Central memory CD8-positive, alpha-beta T cell (primary cell): ENCODE measurements around the gene PADI2.
A peak's percentile ranks its signal among the peaks of the same experiment; 100 is the strongest.

ENCODE experiments used
- ATAC-seq: fragments of 150-1000 bp; cut with Tn5 transposase; replicated peaks from 2 replicates; pipeline ENCODE4 v1.10.0; 2022; ENCODE audit warnings: mild to moderate bottlenecking, moderate FRiP score, moderate number of reproducible peaks; ENCODE audit not compliant: poor library complexity, severe bottlenecking; ENCODE audit errors: extremely low read depth
- DNase-seq, 2 donors: peaks; one replicate each; pipeline ENCODE4 v3.0.0; 2021; ENCODE audit warnings: low spot score in 2 of 2
- H3K27ac Mint-ChIP-seq: one replicate; pipeline ENCODE4 v1.8.0; 2022; ENCODE audit warnings: low read depth, mild to moderate bottlenecking, moderate library complexity, mixed read lengths
- H3K27me3 Mint-ChIP-seq: one replicate; pipeline ENCODE4 v1.8.0; 2022; ENCODE audit warnings: mixed read lengths
- H3K36me3 Mint-ChIP-seq: one replicate; pipeline ENCODE4 v1.8.0; 2022; ENCODE audit warnings: mild to moderate bottlenecking, moderate library complexity, mixed read lengths; ENCODE audit not compliant: insufficient read depth
- H3K4me1 Mint-ChIP-seq: one replicate; pipeline ENCODE4 v1.8.0; 2022; ENCODE audit warnings: mixed read lengths
- H3K4me3 Mint-ChIP-seq: one replicate; pipeline ENCODE4 v1.8.0; 2022; ENCODE audit warnings: mild to moderate bottlenecking, moderate library complexity, mixed read lengths
- H3K9me3 Mint-ChIP-seq: one replicate; pipeline ENCODE4 v1.8.0; 2022; ENCODE audit warnings: mixed read lengths

The PADI2 gene

DNA sequence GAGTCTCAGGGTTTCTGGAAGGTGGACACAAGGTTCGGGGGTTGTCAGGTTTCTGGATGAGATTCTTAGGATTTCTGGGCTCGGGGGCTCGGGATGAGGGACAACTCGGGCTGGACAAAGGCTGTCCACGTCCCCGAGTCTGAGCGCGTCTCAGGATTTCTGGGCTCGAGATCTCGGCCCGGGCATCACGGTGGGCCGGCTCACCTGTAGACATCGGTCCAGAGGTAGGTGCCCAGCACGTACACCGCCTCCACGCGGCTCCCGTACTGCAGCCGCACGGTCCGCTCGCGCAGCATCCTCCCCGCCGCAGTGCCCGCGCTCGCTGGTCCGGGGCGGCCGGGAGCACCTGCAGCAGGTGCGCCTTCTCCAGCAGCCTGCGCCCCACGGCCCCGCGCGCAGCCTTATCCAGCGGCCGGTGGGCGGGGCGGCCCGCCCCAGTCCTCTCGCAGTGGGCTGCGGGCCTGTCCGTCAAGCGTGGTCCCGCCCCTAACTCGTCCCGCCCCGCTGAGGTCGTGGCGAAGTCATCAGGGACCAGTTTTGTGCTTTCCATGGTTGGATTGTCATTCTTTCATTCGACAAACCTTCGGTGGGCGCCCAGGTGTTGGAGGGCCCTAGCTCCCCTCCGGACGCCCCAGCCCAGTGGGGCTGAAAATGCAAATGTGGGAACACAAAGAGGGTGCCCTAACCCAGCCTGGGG is at the start of gene PADI2:
PADI2 (minus strand) TSS at position 376 of the 697 bp plus-strand sequence; CDS start at position 296, 80 bp downstream.
- Mint-ChIP-seq H3K4me1 (peaks cover 10% of the 10 kb centered on the region), H3K27me3 (peaks cover 92% of the 10 kb centered on the region)
- no peak for ATAC-seq

DNA sequence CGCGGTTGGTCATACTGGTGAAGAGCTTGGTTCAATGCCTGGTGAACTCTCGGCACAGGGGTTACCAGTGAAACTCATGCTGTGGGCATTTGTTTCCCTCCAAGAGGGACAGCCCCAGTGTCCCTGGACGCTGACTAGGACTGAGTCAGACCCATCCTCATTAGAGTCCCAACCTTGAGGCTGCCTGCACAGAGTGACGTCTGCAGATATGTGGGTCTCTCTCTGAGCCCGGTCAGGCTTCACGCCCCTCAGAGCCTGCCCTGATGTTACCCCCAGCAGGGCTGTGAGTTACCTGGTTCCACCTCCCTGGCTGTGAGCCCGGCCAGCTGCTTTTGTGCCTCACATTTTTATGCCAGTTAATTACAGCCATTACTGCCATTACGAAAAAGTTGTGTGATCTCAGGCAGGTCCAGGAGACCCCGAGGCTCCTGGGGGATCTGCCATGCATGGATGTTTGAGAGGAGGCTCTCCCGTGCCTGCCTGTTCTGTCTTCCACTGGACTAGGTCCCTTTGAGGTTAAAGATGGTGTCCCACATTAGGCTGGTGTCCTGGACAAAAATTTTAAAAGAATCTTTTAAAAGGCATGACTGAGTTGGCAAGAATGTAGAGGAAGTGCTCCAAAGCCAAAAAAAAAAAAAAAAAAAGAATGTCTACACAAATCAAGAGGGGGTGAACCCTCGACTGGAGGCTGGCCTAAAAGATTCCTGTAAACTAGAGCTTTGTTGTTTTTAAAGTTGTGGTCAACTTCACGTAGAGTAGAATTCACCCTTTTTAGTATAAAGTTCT is 49.0 kb upstream of the PADI2 start:
- H3K9me3 Mint-ChIP-seq = no peaks in the 10 kb centered on the region
- ATAC-seq = no peak
- H3K4me3 Mint-ChIP-seq = no peak overlapping the region
- H3K27me3 Mint-ChIP-seq = peaks cover 46% of the 10 kb centered on the region
- DNase-seq = no peak
- no peak overlapping the region for H3K27ac Mint-ChIP-seq
- no peaks in the 10 kb centered on the region for H3K4me1 Mint-ChIP-seq
- H3K36me3 Mint-ChIP-seq = no peaks in the 10 kb centered on the region

More for the DNA sequence above, at the start of gene PADI2:
- Mint-ChIP-seq H3K27ac (no peak within 1 kb of the TSS), H3K4me3 (peak within 1 kb of the TSS; percentile 44), H3K36me3 (peaks cover 4% of the 10 kb centered on the region), H3K9me3 (no peaks in the 10 kb centered on the region)
- DNase-seq = no peak

DNA sequence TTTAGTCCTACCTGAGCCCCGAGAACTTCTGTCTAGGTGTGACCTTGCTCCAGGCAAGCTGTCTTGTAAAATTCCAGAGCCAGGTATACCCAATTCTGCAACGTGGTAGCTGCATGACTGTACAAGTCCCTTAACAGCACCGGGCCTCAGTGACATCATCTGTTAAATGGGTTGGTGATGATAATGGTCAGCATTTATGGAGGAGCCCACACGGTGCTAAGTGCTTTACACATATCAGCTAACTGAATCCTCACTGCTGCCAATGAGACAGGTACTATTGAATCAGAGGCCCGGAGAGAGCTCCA is 48.5 kb upstream of the PADI2 start:
- DNase-seq (no peak), ATAC-seq (no peak)
- no peak overlapping the region for H3K27ac Mint-ChIP-seq
- peaks cover 43% of the 10 kb centered on the region for H3K27me3 Mint-ChIP-seq
- H3K4me3 Mint-ChIP-seq = no peak overlapping the region
- H3K36me3 Mint-ChIP-seq = no peaks in the 10 kb centered on the region
- no peaks in the 10 kb centered on the region for H3K9me3 Mint-ChIP-seq
- no peaks in the 10 kb centered on the region for H3K4me1 Mint-ChIP-seq

DNA sequence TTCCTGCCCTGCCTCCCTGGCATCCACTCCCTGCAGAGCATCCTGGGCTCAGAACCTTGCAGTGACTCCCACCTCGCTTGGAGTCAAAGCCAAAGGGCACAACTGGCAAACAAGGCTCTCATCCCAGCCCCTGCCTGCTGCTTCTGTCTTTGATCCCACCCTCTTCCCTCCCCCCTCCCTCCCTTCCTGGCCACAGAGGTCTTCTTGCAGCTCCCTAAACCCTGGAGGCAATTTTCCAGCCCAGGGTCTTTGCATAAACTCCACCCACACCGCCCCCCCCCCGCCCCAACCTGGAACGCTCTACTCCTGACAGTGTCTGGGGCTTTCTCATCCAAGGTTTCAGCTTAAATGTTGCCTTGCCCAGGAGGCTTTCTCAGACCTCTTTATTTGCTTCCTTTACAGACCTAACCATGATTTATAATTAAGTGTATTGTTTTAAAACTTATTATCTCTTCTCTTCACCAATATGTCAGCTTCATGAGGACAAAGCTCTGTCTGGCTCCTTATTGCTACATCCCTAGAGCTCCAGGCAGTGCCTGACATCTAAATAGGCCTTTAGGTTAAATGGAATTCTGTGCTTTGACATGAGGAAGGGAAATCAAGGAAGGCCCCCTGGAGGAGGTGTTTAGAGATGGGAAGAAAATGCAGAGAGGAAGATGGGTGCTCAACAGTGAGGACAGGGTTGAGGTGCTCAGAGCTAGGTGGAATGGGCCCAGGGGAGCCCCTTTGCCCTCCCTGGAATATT is 48.0 kb upstream of the PADI2 start:
- peaks cover 39% of the 10 kb centered on the region for H3K27me3 Mint-ChIP-seq
- H3K9me3 Mint-ChIP-seq = no peaks in the 10 kb centered on the region
- no peak for DNase-seq
- no peak overlapping the region for H3K4me3 Mint-ChIP-seq
- no peaks in the 10 kb centered on the region for H3K4me1 Mint-ChIP-seq
- no peaks in the 10 kb centered on the region for H3K36me3 Mint-ChIP-seq
- no peak overlapping the region for H3K27ac Mint-ChIP-seq
- ATAC-seq = no peak

DNA sequence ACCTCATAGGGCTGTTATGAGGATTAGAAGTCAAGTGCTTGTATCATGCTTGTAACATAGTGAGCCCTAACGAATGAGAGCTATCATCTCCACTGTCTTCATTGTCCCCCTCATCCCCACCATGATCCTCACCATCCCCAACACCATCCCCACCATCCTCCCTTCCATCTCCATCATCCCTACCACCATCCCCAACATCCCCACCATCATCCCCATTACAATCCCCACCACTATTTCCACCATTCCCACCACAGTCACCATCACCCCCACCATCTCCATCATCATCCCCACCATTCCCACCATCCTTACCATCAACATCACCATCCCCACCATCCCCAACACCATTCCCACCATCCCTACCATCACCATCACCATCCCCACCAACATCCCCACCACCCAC is 46.6 kb upstream of the PADI2 start:
- DNase-seq (no peak), ATAC-seq (no peak)
- no peaks in the 10 kb centered on the region for H3K4me1 Mint-ChIP-seq
- H3K27ac Mint-ChIP-seq = no peak overlapping the region
- no peaks in the 10 kb centered on the region for H3K9me3 Mint-ChIP-seq
- H3K4me3 Mint-ChIP-seq = no peak overlapping the region
- H3K36me3 Mint-ChIP-seq = no peaks in the 10 kb centered on the region
- peaks cover 32% of the 10 kb centered on the region for H3K27me3 Mint-ChIP-seq

DNA sequence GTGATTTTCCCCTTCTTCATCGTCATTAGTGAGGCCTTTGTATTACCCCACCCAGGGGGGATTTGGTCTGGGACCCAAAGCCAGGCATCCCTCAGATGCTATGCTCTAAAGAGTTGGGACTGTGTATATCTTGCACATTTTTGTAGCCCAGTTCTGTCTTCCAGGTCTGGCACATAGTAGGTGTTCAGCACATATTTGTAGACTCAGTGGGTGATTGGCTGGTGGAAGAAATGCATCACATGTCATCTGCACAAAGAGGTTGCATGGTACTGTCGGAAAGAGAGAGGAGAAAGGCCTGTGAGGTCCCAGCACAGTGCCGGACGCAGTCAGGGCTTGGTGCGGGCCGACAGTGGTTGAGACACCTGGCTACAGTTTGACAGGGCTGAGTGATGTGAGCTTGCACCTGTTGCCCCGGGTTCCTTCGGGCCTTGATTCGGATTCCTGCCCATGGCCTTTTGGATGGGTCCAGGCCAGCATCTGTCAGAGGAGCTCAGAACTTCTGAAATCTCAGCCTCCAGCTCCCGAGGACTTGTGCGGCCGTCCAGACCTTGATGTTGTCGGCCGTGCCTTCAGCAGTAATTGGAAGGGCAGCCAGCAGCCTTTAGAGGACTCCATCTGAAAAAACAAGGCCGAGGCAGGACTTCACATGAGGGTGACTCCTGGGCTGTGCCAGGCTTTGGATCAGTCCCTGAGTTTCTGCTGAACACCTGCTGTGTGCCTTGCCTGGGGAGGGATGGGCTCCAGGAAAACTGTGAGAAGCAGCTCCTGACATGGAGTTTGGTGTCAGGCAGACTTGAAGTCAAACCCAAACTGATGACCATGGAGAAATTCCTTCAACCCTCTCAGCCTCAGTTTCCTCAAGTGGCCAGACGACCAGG is 44.8 kb upstream of the PADI2 start:
- H3K4me1 Mint-ChIP-seq = no peaks in the 10 kb centered on the region
- H3K27me3 Mint-ChIP-seq = peaks cover 37% of the 10 kb centered on the region
- DNase-seq (no peak), ATAC-seq (no peak)
- H3K36me3 Mint-ChIP-seq = no peaks in the 10 kb centered on the region
- H3K9me3 Mint-ChIP-seq = no peaks in the 10 kb centered on the region
- no peak overlapping the region for H3K4me3 Mint-ChIP-seq
- no peak overlapping the region for H3K27ac Mint-ChIP-seq

DNA sequence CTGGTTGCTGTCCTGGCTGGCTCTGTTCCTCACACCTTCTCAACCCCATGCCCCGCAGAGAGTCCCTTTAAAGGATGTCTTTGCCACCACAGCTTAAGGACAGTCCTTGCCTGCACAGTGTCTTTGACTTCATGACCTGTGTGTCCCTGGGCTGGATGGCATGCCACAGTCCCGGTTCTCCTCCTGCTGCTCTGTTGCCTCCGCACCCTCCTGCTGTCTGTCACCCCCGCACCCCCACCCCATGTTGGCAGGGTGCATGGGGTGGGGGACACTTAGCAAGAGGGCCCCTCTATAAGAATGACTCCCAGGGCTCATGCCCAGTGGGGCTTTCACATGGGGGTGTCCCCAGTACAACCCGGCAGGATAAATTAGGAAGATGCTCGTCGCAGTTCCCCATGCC is 44.1 kb upstream of the PADI2 start:
- Mint-ChIP-seq H3K4me1 (no peaks in the 10 kb centered on the region), H3K4me3 (no peak overlapping the region), H3K27ac (no peak overlapping the region), H3K36me3 (no peaks in the 10 kb centered on the region), H3K9me3 (no peaks in the 10 kb centered on the region), H3K27me3 (peaks cover 43% of the 10 kb centered on the region)
- ATAC-seq (no peak), DNase-seq (no peak)

DNA sequence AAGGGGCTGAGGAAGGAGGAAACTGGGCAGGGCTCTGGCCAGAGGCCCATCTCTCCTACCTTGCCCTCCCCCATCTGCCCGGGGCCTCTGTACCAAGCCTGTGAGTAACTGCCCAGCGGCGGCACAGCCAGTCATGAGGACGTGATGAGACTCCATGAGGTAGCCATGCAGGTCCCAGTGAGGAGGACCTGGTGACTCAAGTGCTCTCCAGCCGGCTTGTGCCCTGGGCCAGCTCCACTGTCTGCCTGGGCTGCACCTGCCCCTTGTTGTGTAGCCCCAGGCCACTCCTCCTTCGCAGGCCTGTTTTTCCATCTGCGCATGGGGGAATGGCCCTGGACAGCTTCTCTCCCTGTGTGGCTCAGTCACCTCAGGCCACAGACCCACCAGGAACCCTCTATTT is 43.7 kb upstream of the PADI2 start:
- H3K27me3 Mint-ChIP-seq = peaks cover 43% of the 10 kb centered on the region
- DNase-seq = no peak
- H3K4me1 Mint-ChIP-seq = no peaks in the 10 kb centered on the region
- no peak overlapping the region for H3K27ac Mint-ChIP-seq
- no peak overlapping the region for H3K4me3 Mint-ChIP-seq
- H3K9me3 Mint-ChIP-seq = no peaks in the 10 kb centered on the region
- H3K36me3 Mint-ChIP-seq = no peaks in the 10 kb centered on the region
- no peak for ATAC-seq

DNA sequence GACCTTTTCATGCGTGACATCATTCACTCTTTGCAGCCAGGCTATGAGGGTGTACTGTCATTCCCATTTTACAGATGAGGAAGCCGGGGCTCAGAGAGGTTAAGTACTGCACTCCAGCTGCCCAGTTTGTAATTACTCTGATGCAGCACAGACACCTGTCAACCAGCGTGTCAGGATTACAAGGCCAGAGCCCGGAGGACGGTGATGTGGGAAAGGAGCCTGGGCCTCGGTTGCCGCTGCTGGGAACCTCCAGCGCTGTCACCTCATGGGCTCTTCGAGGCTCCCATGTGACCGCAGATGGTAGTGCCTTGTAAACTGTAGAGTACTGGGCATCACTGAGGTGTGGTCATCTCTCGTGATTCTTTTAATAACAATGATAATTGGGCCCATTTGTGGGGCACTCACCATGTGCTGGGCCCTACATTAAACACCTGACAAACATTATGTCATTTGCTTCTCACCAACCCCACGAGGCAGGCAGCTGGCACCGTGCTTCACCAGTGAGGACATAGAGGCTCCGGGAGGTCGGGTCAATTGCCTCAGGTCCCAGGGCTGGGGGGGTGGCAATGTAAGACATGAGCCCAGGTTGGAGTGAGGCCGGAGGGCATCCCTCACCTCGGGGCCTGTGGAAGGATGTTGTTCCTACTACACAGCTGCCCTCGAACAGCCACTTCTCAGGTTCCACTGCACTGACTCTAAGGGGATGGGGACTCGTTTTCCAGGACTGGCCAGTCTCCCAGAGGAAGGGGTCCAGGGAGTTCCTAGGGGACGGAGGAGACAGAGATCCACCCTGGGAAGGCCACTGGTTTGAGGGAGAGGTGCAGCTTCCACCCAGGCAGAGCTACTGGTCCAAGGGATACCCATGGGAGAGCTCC is 42.9 kb upstream of the PADI2 start:
- DNase-seq (no peak), ATAC-seq (no peak)
- Mint-ChIP-seq H3K4me3 (no peak overlapping the region), H3K9me3 (no peaks in the 10 kb centered on the region), H3K27me3 (peaks cover 43% of the 10 kb centered on the region), H3K27ac (no peak overlapping the region), H3K36me3 (no peaks in the 10 kb centered on the region), H3K4me1 (no peaks in the 10 kb centered on the region)

DNA sequence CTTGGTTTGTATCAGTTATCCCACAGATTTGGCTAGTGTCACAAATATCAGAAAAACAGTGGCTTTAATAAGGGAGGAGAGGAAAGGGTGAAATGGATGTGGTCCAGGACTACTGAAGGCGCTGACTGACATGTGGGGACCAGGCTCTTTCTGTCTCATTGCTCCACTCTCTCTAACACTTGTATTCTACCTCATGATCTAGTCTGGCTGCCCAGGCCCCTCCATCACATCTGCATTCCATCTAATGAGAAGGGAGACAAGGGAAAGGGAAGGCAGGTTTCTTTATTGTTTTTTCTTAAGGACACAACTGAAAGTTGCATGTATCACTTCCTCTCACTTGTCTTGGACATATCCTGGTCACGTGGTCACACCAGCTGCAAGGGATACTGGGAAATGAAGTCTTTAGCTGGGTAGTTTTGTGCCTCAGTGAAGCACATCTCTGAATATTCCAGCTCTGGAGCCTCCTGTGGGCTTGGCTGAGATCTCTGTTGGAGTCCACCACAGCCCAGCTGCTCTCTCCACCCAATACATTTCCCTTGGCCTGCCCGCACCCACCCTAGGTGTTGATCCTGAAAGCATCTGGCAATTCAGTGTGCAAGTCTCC is 42.0 kb upstream of the PADI2 start:
- ATAC-seq (no peak), DNase-seq (no peak)
- Mint-ChIP-seq H3K27ac (no peak overlapping the region), H3K36me3 (no peaks in the 10 kb centered on the region), H3K27me3 (peaks cover 47% of the 10 kb centered on the region), H3K4me1 (peaks cover 3% of the 10 kb centered on the region), H3K4me3 (no peak overlapping the region), H3K9me3 (peaks cover 6% of the 10 kb centered on the region)

DNA sequence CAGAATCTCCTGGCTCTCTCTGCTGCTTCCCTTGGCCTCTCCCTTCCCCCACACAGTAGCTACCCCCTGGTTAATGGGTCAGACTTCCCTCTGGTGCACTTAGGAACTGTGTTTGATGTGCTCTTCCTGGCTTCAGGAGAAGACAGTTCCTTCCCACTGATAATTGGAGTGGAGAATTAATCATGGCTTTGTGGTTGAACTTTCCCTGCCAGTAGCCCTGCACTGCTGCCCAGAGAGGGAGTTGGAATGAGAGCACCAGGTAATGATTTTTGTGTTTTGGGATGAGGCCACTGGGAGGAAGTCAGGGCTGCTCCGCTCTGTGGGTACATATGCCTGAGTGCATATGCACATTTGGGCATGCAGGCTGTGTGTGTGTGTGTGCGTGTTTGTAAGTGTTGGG is 39.7 kb upstream of the PADI2 start:
- H3K27ac Mint-ChIP-seq = no peak overlapping the region
- peaks cover 4% of the 10 kb centered on the region for H3K4me1 Mint-ChIP-seq
- ATAC-seq (no peak), DNase-seq (no peak)
- H3K36me3 Mint-ChIP-seq = no peaks in the 10 kb centered on the region
- H3K27me3 Mint-ChIP-seq = peaks cover 43% of the 10 kb centered on the region
- peaks cover 16% of the 10 kb centered on the region for H3K9me3 Mint-ChIP-seq
- H3K4me3 Mint-ChIP-seq = no peak overlapping the region
